OCI-LY7 (cell line): ENCODE results near the gene CNOT11.

ENCODE experiments used
- EZH2phosphoT487 ChIP-seq: fragments of 200-600 bp; sonication (generic); IDR thresholded peaks from 2 replicates; pipeline ENCODE4 v1.6.1; 2018; ENCODE audit warnings: low read depth, borderline replicate concordance, mild to moderate bottlenecking, mixed run types, antibody characterized with exemption, low read length, moderate library complexity, mixed read lengths
- TF ChIP-seq, protein P1 (sequence below): fragments of 200-600 bp; sonication (generic); conservative IDR thresholded peaks from 2 replicates; pipeline ENCODE4 v1.5.1; 2014; ENCODE audit warnings: mild to moderate bottlenecking, antibody characterized with exemption, low read length, moderate library complexity, mixed read lengths

GRCh38 chr2:101295895-101296294 is 43.2 kb downstream of the CNOT11 start:
- TF ChIP-seq, protein P1, sequence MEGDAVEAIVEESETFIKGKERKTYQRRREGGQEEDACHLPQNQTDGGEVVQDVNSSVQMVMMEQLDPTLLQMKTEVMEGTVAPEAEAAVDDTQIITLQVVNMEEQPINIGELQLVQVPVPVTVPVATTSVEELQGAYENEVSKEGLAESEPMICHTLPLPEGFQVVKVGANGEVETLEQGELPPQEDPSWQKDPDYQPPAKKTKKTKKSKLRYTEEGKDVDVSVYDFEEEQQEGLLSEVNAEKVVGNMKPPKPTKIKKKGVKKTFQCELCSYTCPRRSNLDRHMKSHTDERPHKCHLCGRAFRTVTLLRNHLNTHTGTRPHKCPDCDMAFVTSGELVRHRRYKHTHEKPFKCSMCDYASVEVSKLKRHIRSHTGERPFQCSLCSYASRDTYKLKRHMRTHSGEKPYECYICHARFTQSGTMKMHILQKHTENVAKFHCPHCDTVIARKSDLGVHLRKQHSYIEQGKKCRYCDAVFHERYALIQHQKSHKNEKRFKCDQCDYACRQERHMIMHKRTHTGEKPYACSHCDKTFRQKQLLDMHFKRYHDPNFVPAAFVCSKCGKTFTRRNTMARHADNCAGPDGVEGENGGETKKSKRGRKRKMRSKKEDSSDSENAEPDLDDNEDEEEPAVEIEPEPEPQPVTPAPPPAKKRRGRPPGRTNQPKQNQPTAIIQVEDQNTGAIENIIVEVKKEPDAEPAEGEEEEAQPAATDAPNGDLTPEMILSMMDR = no peak
- no peak for TF ChIP-seq EZH2phosphoT487
